Neural cell (in vitro differentiated cells): ENCODE measurements around the gene CEP78.

Experiments used
- CTCF ChIP-seq: fragments of 450-650 bp; IDR thresholded peaks from 2 replicates; pipeline ENCODE4 v1.5.1; 2014; ENCODE audit warnings: antibody characterized with exemption, mild to moderate bottlenecking, moderate library complexity; ENCODE audit not compliant: poor library complexity, severe bottlenecking
- EP300 ChIP-seq: fragments of 450-650 bp; conservative IDR thresholded peaks from 2 replicates; pipeline ENCODE4 v1.6.1; 2014; ENCODE audit warnings: antibody characterized with exemption, mild to moderate bottlenecking, moderate library complexity; ENCODE audit not compliant: poor library complexity, severe bottlenecking
- EZH2 ChIP-seq: fragments of 200-600, 300-800 bp; shearing (Covaris generic), sonication (generic); IDR thresholded peaks from 2 replicates; pipeline ENCODE4 v1.6.1; 2014; ENCODE audit warnings: antibody characterized with exemption, low read length, borderline replicate concordance, mild to moderate bottlenecking; ENCODE audit not compliant: insufficient read depth, poor library complexity, severe bottlenecking
- POLR2AphosphoS5 ChIP-seq: IDR thresholded peaks from 2 replicates; pipeline ENCODE4 v1.6.1; 2012
- RAD21 ChIP-seq: fragments of 450-650 bp; conservative IDR thresholded peaks from 2 replicates; pipeline ENCODE4 v1.6.1; 2014; ENCODE audit warnings: antibody characterized with exemption, mild to moderate bottlenecking, moderate library complexity
- REST ChIP-seq: IDR thresholded peaks from 2 replicates; pipeline ENCODE4 v1.6.1; 2012; ENCODE audit warnings: borderline replicate concordance
- SMC3 ChIP-seq: fragments of 450-650 bp; conservative IDR thresholded peaks from 2 replicates; pipeline ENCODE4 v1.6.1; 2014; ENCODE audit warnings: antibody characterized with exemption, mild to moderate bottlenecking, moderate library complexity; ENCODE audit not compliant: poor library complexity
- TAF1 ChIP-seq: IDR thresholded peaks from 2 replicates; pipeline ENCODE4 v1.6.1; 2012; ENCODE audit warnings: low read depth

- TF ChIP-seq CTCF, result no peak
- no peak for TF ChIP-seq POLR2AphosphoS5
- no peak for TF ChIP-seq RAD21
- TF ChIP-seq SMC3, result no peak
- TF ChIP-seq EZH2, result no peak
- TF ChIP-seq TAF1, result no peak
- no peak for TF ChIP-seq REST
- TF ChIP-seq EP300, result no peak
These were observed 36.4 kb downstream of the CEP78 start for GRCh38 chr9:78272307-78272706.
